GM18499 (cell line): ENCODE measurements around the gene XXYLT1.
A peak's percentile ranks its signal among the peaks of the same experiment; 100 is the strongest.

Experiments
- ATAC-seq: cut with Tn5 transposase; IDR thresholded peaks from one replicate; pipeline ENCODE4 v1.9.1; 2021; ENCODE audit warnings: moderate number of reproducible peaks; ENCODE audit not compliant: insufficient read depth, unreplicated experiment

Gene XXYLT1

GRCh38 chr3:195172896-195173295 lies 98.1 kb downstream of the XXYLT1 start:
- no peak for ATAC-seq

GRCh38 chr3:195172039-195172684 lies 98.8 kb downstream of the XXYLT1 start:
- no peak for ATAC-seq

GRCh38 chr3:195171093-195171873 lies 99.7 kb downstream of the XXYLT1 start:
- no peak for ATAC-seq

- no peak for ATAC-seq
Measured at GRCh38 chr3:195170496-195170895, 100.5 kb downstream of the XXYLT1 start.

GRCh38 chr3:195169011-195169649 lies 101.8 kb downstream of the XXYLT1 start:
- ATAC-seq: no peak

- ATAC-seq: no peak
Measured at GRCh38 chr3:195168009-195168762, 102.8 kb downstream of the XXYLT1 start.

GRCh38 chr3:195165790-195166189 lies 105.2 kb downstream of the XXYLT1 start:
- ATAC-seq: no peak

- ATAC-seq: no peak
Measured at GRCh38 chr3:195165265-195165609, 105.7 kb downstream of the XXYLT1 start.

GRCh38 chr3:195164573-195165264 lies 106.2 kb downstream of the XXYLT1 start:
- no peak for ATAC-seq

GRCh38 chr3:195163719-195164572 lies 107.0 kb downstream of the XXYLT1 start:
- ATAC-seq: no peak

- ATAC-seq: no peak
Measured at GRCh38 chr3:195162816-195163215, 108.1 kb downstream of the XXYLT1 start.

GRCh38 chr3:195162033-195162669 lies 108.8 kb downstream of the XXYLT1 start:
- ATAC-seq: peak; percentile 39

- ATAC-seq: no peak
Measured at GRCh38 chr3:195160908-195161434, 110.0 kb downstream of the XXYLT1 start.

- ATAC-seq: no peak
Measured at GRCh38 chr3:195160257-195160898, 110.6 kb downstream of the XXYLT1 start.

GRCh38 chr3:195159814-195160165 lies 111.2 kb downstream of the XXYLT1 start:
- ATAC-seq: no peak

GRCh38 chr3:195159117-195159813 lies 111.7 kb downstream of the XXYLT1 start:
- no peak for ATAC-seq

- no peak for ATAC-seq
Measured at GRCh38 chr3:195156286-195156890, 114.6 kb downstream of the XXYLT1 start.
